CD4-positive, alpha-beta T cell treated with Interleukin-2 at 100 ng/mL for 4 hours (primary cell): ENCODE measurements around the gene GRAMD2B.
"Not testable (repeated sequence)": the region's sequence is repeated elsewhere in the genome, so short reads cannot be mapped to it uniquely, and the experiment has no call there.

Source experiments
- DNase-seq: peaks from one replicate; pipeline ENCODE4 v3.0.0-alpha.2; 2020; ENCODE audit warnings: low spot score

GRAMD2B gene

DNA sequence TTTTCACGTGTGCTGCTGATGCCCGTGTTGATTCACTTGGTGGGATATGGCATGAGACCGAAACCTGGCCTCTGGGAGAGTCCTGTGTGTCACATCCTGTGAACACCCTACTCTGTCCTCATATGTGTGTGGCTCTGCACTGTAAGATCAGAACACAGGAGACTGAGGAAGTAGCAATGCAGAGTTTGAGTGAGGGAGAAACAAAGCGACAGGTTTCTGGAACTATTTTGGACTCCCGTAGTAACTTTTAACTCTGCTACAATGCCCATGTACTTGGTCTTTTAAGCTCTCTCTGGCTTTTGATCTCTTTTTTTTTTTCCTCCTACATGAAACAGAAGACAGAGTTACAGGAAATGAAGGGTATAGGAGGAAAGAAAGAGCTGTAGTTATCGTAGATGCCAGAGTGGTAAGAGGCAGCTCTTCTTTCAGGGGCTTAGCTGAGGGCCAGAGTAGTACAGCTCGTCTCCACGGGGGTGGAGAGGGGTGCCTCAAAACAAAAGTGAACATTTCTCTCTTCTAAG lies 26.6 kb downstream of the GRAMD2B start:
- DNase-seq = peak; percentile 68

DNA sequence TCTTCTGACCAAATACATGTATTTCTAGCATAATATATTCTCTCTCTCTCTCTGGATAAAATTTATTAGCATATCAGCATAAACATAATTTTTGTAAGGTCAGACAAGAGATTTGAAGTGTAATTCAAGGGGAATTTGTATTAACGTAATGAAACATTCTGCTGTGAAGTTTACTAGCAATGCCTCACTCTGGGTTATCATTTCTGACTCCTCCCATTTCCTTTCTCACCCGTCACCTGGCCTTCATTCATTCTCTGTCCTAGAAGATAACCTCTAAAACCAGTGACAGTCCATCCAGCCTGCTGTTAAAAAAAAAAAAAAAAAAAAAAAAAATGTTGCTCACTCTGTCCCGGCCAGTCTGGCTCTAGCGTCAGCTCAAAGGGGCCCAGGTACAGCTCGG lies 27.1 kb downstream of the GRAMD2B start:
- peak; percentile 54 for DNase-seq

- DNase-seq = no peak
These were observed 27.7 kb downstream of the GRAMD2B start for GRCh38 chr5:126450907-126451306.

GRCh38 chr5:126452477-126452876 lies 29.3 kb downstream of the GRAMD2B start:
- DNase-seq = no peak

- DNase-seq = no peak
These were observed 30.9 kb downstream of the GRAMD2B start for GRCh38 chr5:126454081-126454480.

- DNase-seq = no peak
These were observed 31.3 kb downstream of the GRAMD2B start for GRCh38 chr5:126454535-126454934.

- DNase-seq = no peak
These were observed 32.1 kb downstream of the GRAMD2B start for GRCh38 chr5:126455264-126455663.

DNA sequence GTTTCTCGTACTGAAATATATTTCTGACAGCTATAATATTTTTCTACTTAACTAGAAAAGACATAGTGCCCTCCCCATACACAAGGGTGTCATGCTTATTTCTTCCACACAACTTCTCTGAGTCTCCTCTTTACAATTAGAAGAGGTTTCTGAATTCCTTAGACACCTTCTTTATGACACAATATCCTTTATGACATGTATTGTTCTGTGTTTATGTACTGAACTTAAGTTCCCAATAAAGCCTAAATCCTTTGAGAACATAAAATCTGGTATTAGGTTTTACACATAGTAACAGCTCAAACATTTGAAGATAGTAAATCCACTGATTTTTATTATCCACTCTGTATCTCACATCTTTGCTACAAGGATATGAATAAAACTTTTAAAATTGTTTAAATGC lies 32.5 kb downstream of the GRAMD2B start:
- DNase-seq = no peak

- no peak for DNase-seq
These were observed 33.1 kb downstream of the GRAMD2B start for GRCh38 chr5:126456217-126456820.

- no peak for DNase-seq
These were observed 37.2 kb downstream of the GRAMD2B start for GRCh38 chr5:126460459-126460858.

GRCh38 chr5:126460977-126461376 lies 37.8 kb downstream of the GRAMD2B start:
- DNase-seq = no peak

GRCh38 chr5:126461838-126462237 lies 38.6 kb downstream of the GRAMD2B start:
- no peak for DNase-seq

DNA sequence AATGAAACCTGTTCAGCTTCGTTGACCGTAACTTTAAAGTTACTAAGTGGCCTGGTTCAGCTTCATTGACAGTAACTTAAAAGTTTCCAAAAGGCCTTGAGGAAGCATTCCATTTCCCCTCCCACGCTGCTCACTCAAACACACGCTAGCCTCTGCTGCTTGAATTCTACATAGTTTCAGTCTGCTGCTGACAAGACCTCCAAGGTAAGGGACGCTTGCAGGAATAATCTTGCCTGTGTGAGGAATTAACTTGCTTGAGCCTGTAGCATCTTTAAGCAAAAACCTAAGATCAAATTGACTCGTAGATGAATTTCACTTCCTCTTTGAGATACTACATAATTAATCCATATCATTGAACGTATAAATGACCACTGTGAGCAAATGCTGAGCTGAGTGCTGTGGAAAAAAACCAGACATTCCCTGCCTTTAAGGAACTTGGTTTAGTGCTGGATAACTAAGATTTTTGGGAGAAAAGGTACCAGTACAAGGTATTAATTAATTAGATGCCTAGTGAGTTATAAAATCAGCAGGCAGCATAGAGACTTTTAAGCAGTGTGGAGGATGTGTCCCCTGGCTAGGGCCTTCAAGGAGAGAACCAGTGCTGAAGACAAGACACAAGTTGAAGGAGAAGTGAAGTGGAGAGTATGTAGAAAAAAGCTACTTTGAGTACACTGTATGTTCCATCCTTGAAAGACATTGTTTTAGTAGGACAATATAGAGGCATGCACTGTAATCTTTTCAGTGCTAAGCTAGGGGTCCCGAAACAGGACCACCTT lies 39.2 kb downstream of the GRAMD2B start:
- no peak for DNase-seq

- no peak for DNase-seq
These were observed 40.8 kb downstream of the GRAMD2B start for GRCh38 chr5:126464016-126464415.

GRCh38 chr5:126464959-126465358 lies 41.8 kb downstream of the GRAMD2B start:
- DNase-seq = no peak

DNA sequence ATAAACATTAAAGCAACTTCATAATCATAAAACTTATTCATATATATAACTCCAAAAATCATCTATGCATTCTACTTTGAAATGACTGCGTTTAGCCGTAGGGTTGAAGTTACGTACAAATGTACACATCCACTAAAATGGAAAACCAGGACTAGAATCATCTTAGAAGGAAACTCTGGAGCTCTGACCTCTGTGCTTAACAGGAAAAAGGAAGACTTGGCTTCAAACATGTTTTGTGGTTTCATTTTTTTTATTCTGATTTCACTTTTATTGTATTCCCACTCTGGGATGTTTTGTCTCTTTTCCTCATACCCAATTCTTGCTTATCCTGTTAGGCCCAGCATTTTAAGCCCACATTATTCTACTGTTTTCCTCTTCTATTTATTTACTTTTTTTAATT lies 44.9 kb downstream of the GRAMD2B start:
- DNase-seq = no peak

DNA sequence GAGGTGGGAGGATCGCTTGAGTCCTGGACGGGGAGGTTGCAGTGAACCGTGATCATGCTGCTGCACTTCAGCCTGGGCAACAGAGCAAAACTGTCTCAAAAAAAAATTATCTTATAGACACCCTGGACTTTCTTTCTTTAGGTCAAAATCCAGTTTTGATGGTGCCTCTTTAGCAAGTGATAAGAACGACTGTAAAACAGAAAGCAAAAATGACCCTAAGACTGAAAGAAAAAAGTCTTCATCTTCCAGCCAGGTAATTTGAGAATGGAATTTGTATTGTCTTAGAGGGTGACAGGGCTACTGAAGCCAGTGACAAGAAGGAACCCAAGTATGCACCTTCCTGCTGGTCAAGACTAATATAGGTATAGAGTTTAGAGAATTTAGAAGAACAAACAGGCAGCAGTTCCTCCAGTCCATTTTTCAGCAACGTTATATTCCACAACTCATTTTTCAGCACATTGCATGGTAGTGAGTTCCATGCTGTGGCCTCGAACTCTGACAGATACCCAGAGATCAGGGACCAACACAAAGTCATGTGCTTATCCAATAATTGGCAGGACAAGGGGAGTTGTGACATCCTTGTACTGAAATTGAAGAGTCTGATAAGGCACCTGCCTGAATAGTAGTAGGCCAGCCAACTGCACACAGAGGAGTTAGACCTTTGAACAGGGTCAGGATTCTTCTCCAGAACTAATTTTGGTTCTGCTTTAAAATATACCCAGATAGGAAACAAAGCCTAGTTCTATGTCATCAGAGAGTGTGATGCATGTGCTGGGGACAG lies 46.5 kb downstream of the GRAMD2B start:
- DNase-seq = no peak

DNA sequence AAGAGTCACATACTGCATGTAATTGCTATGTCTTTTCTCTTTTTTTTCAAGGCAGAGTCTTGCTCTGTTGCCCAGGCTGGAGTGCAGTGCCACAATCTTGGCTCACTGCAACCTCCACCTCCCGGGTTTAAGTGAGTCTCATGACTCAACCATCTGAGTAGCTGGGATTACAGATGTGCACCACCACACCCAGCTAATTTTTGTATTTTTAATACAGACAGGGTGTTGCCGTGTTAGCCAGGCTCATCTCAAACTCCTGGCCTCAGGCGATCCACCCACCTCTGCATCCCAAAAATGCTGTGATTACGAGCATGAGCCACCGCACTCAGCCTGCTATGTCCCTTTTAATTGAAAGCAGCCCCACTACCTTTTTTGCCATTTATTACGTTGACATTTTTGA lies 47.3 kb downstream of the GRAMD2B start:
- not testable (repeated sequence) for DNase-seq

DNA sequence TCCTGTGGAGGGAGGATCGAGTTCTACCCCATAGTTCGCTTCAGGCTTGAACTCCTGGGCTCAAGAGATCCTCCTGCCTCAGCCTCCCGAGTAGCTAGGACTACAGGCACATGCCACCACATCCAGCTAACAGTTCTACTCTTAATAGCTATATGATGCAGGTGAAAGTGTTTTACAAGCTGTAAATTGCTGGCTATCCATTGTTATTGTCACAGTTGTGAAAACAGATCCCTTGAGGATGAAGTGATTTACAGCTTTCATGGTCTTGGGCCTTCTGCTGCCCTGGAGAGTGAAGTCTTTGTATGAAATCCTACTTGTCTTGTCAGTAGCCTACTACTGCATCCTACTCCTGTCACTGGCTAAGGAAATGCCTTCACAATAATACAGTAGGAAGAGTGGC lies 48.0 kb downstream of the GRAMD2B start:
- no peak for DNase-seq

DNA sequence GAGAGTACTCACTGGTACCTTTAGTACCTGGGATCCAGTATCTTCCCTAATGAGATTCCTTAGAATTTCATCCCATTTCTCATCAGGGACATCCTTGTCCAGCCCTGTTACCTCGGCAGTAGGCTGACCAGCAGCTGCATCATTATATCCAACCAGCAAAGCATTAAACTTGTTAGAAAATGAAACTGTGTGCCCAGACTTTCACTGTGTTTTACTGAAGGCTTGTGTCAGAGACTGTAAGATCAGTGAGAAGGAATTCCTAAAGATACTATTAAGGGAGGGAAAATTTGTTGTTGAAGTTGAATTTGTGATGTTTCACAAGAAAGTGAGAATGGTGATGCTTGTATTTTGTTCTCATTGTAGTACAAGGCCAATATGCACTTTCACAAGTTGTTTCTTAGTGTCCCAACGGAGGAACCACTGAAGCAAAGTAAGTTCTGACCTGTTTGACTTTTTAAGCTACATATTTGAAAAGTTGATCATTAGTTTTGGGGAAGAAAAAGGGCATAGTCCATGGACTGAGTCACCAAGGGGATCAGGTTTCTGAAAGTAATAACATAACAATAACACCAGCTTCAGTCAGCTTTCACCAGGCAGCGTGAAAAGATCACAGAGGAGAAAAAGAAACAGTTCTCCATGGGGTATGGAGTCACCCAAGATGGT lies 48.8 kb downstream of the GRAMD2B start:
- no peak for DNase-seq

DNA sequence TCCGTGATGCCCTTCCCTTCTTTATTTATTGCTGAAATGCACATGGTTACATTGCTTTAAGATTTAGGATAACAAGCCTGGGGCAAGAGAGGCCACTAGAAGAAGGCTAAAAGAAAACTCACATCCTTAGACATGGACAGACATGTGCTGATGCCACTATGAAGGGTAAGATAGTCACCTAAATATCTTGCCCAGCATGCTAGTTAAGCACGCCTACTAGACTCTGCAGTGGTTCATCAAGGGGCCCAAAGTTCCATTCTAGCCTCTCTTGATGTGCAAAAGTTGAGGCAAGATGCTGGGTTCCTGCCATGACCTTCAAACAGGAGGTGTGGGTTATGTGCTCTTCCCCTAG lies 49.3 kb downstream of the GRAMD2B start:
- no peak for DNase-seq
